K562 (cell line): ENCODE results near the gene IGSF23. TPM values are rescaled to one million over a fixed set of nuclear protein-coding genes. Genes with fewer than 3 reads are reported as not detected.

Experiments
- ATAC-seq: fragments of 200-7000 bp; cut with Tn5 transposase; 3 replicates; pipeline ENCODE4 v1.9.1; 2020; ENCODE audit warnings: moderate library complexity
- BruUV-seq: library from RNA; stranded (reverse); fragments of 400-500 nt; replicated peaks from 2 replicates; lab custom pipeline; 2021; lab: Mats Ljungman, UMichigan
- CTCF ChIA-PET: fragments of 300-600 bp; formaldehyde crosslinking; extraction: SDS; loops from one replicate; lab custom pipeline; 2021; ENCODE audit warnings: low intra/inter-chr PET ratio; lab: Yijun Ruan, JAX
- POLR2A ChIA-PET: fragments of 300-600, 350-650 bp; sonication (Branson Sonifier 250); formaldehyde crosslinking; extraction: SDS; loops from one replicate; lab custom pipeline; 2021; ENCODE audit warnings: antibody characterized with exemption, inconsistent platforms; lab: Yijun Ruan, JAX
- DNase-seq, 4 experiments: peaks; one replicate each; pipeline versions ENCODE4 v3.0.0 to v3.0.0-alpha.2; 2011 to 2018; ENCODE audit warnings: low spot score in 3 of 4, mixed read lengths in 3 of 4; ENCODE audit errors: extremely low read depth in 1 of 4
- FAIRE-seq: peaks from 2 replicates; lab custom pipeline; 2011; peaks lifted over from hg19 to GRCh38; lab: Jason Lieb, UNC
- H2AFZ ChIP-seq: 2 replicates; pipeline ENCODE4 v1.6.0; 2011; ENCODE audit warnings: low read depth, low read length, control low read depth, inconsistent platforms
- H3K27ac ChIP-seq: fragments of 200-600 bp; 3 replicates; pipeline ENCODE4 v1.8.0; 2011; ENCODE audit warnings: low read depth, mild to moderate bottlenecking, control low read depth, inconsistent platforms, low read length, moderate library complexity, mixed read lengths; ENCODE audit errors: extremely low read depth
- H3K27me3 ChIP-seq, 2 experiments: fragments of 300-600 bp in 1 of 2; 2 replicates in 1 of 2; 3 replicates in 1 of 2; pipeline versions ENCODE4 v1.6.0 to v1.8.0; 2011; ENCODE audit warnings: inconsistent platforms in 2 of 2, low read length in 2 of 2, mild to moderate bottlenecking in 1 of 2, mixed read lengths in 1 of 2, moderate library complexity in 1 of 2; ENCODE audit not compliant: control insufficient read depth in 2 of 2, insufficient read depth in 2 of 2
- H3K36me3 ChIP-seq: fragments of 300-600 bp; 3 replicates; pipeline ENCODE4 v1.8.0; 2011; ENCODE audit warnings: mild to moderate bottlenecking, low read length, inconsistent platforms; ENCODE audit not compliant: control insufficient read depth, insufficient read depth
- H3K4me1 ChIP-seq, 2 experiments: fragments of 200-600 bp in 1 of 2; replicated peaks in 1 of 2; 2 replicates in 1 of 2; 3 replicates in 1 of 2; pipeline versions ENCODE4 v1.5.1 to v1.8.0; 2011; ENCODE audit warnings: inconsistent platforms in 2 of 2, low read length in 2 of 2, mild to moderate bottlenecking in 1 of 2, mixed read lengths in 1 of 2, moderate library complexity in 1 of 2; ENCODE audit not compliant: control insufficient read depth in 2 of 2, insufficient read depth in 2 of 2
- H3K4me2 ChIP-seq: 2 replicates; pipeline ENCODE4 v1.6.1; 2011; ENCODE audit warnings: low read length, control low read depth, inconsistent platforms, mixed read lengths; ENCODE audit not compliant: insufficient read depth
- H3K4me3 ChIP-seq: fragments of 200-600 bp; sonication (generic), shearing (Covaris generic); 2 replicates; pipeline ENCODE4 v1.5.1; 2016; ENCODE audit warnings: control low read depth, inconsistent platforms
- H3K79me2 ChIP-seq: fragments of 200-600 bp; 3 replicates; pipeline ENCODE4 v1.8.0; 2011; ENCODE audit warnings: low read length, inconsistent platforms; ENCODE audit not compliant: control insufficient read depth, insufficient read depth
- H3K9ac ChIP-seq, 2 experiments: 2 replicates each; pipeline versions ENCODE4 v1.6.0 to v1.6.1; 2011; ENCODE audit warnings: low read depth in 2 of 2, low read length in 2 of 2, control low read depth in 1 of 2, inconsistent platforms in 1 of 2, mild to moderate bottlenecking in 1 of 2, mixed read lengths in 1 of 2; ENCODE audit not compliant: insufficient read depth in 1 of 2
- H3K9me1 ChIP-seq: one replicate; pipeline ENCODE4 v1.6.0; 2011; ENCODE audit warnings: inconsistent platforms, mild to moderate bottlenecking, low read length, moderate library complexity; ENCODE audit not compliant: control insufficient read depth, insufficient read depth
- H3K9me3 ChIP-seq: replicated peaks from 2 replicates; pipeline ENCODE4 v1.5.1; 2011; ENCODE audit warnings: low read depth, low read length, inconsistent platforms; ENCODE audit not compliant: control insufficient read depth, insufficient read depth
- H4K20me1 ChIP-seq: replicated peaks from 2 replicates; pipeline ENCODE4 v1.6.1; 2011; ENCODE audit warnings: low read length, inconsistent platforms, mixed read lengths; ENCODE audit not compliant: control insufficient read depth, insufficient read depth
- CEBPB ChIP-seq: fragments of 450-650 bp; IDR thresholded peaks from 2 replicates; pipeline ENCODE4 v1.6.1; 2016; ENCODE audit warnings: missing genetic modification characterization, missing compliant biosample characterization
- CEBPG ChIP-seq, 3 experiments: fragments of 200-800 bp in 1 of 3; sonication (Bioruptor generic) in 1 of 3; sonication (generic) in 1 of 3; formaldehyde crosslinking in 1 of 3; IDR thresholded peaks in 2 of 3; conservative IDR thresholded peaks in 1 of 3; 2 replicates each; pipeline versions ENCODE4 v1.6.1 to v1.8.0; 2016 to 2022; ENCODE audit warnings: missing compliant biosample characterization in 2 of 3, missing genetic modification characterization in 2 of 3, mild to moderate bottlenecking in 1 of 3, missing genetic modification reagents in 1 of 3
- EP300 ChIP-seq: IDR thresholded peaks from 2 replicates; pipeline ENCODE4 v1.6.1; 2012; ENCODE audit warnings: low read length, improper control_type of control experiment
- HMGN3 ChIP-seq: IDR thresholded peaks from 2 replicates; pipeline ENCODE4 v1.6.1; 2011; ENCODE audit warnings: borderline replicate concordance, low read depth, mild to moderate bottlenecking, mixed read lengths, low read length; ENCODE audit not compliant: insufficient read length; ENCODE audit errors: extremely low read depth
- NELFE ChIP-seq: IDR thresholded peaks from 2 replicates; pipeline ENCODE4 v1.6.1; 2011; ENCODE audit warnings: mild to moderate bottlenecking; ENCODE audit not compliant: insufficient read depth, insufficient read length
- NFATC3 ChIP-seq: fragments of 450-650 bp; IDR thresholded peaks from 2 replicates; pipeline ENCODE4 v1.6.1; 2017; ENCODE audit warnings: mild to moderate bottlenecking
- SETDB1 ChIP-seq: IDR thresholded peaks from one replicate; pipeline ENCODE4 v1.6.1; 2012; ENCODE audit warnings: low read length, control low read depth, inconsistent platforms
- WGBS: fragments of 100-300 bp; shearing (Covaris generic); methylation state at CpG from one replicate; pipeline ENCODE4 v1.1.6; 2016; ENCODE audit warnings: low coverage, mixed read lengths; ENCODE audit not compliant: insufficient coverage; ENCODE audit errors: missing lambda C conversion rate; 5-methylcytosine and 5-hydroxymethylcytosine counted together
- in situ Hi-C: fragments of 300-500 bp; cut with MboI; formaldehyde crosslinking; loops from 4 replicates; pipeline ENCODE4 v1.15.0; 2018; ENCODE audit warnings: inconsistent platforms, mixed read lengths
- intact Hi-C: fragments of 100-400 bp; cut with micrococcal nuclease; formaldehyde crosslinking; loops from 2 replicates; pipeline ENCODE4 v1.14.2; 2022
- polyA plus RNA-seq, 8 experiments: library from polyadenylated mRNA; depleted of rRNA in 4 of 8; stranded (reverse) in 5 of 8; unstranded in 3 of 8; fragments of >200 nt; fragmentation: Nextera tagmentation in 2 of 8; fragmentation: Illumina TruSeq in 1 of 8; extraction: Ambion mirVana in 2 of 8; extraction: Trizol in 1 of 8; gene quantifications; 2 replicates each; pipeline versions ENCODE4 v1.2.1 to v1.2.3, GENCODE V29; 2011 to 2014; ENCODE audit warnings: inconsistent platforms in 1 of 8, missing spikeins in 1 of 8
- total RNA-seq, 7 experiments: library from RNA; depleted of rRNA in 6 of 7; stranded (reverse); fragments of >200 nt in 6 of 7; fragmentation: Illumina TruSeq in 2 of 7; extraction: Trizol in 2 of 7; gene quantifications; 2 replicates each; pipeline versions ENCODE4 v1.2.1 to v1.2.3, GENCODE V29; 2011 to 2021; ENCODE audit warnings: low replicate concordance in 1 of 7

IGSF23 gene
- total and polyA plus RNA-seq, 9 of the 15 experiments (the other 6 are each of a cell fraction or from before 2014, with no cell fraction given) = not detected

DNA sequence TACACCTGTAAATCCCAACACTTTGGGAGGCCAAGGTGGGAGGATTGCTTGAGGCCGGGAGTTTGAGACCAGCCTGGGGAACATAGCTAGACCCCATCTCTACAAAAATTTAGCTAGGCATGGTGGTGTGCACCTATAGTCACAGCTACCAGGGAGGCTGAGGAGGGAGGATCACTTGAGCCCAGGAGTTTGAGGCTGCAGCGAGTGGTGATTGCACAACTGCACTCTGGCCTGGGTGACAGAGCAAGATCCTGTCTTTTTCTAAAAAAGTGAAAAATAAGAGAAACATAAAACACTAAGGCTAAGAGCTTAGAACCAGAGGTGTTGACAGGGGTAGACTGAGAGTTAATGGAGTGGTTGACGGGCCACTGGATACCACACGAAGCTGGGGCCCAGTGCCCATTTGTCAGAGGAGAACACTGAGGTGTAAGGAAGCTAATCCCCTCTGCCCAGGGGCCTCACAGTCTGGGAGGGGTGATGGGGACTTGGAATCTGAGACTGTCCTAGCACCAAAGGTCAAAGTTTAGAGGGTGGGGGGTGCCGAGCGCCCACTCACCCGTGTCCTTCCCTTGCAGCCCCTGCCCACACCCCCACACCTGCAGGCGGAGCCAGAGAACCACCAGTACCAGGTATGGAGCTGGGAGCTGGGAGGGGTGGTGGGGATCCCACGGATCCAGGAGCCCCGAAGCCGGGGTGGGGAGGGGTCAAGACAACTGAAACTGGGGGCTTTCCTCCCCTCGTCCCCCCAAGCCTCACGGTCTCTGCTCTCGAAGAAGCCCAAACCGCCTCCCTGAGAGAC lies 68.8 kb downstream of the IGSF23 start:
- ATAC-seq = no peak
- H3K9ac ChIP-seq = no peak overlapping the region
- no peak overlapping the region for H2AFZ ChIP-seq
- H3K27me3 ChIP-seq = no peaks in the 10 kb centered on the region
- H3K9me1 ChIP-seq = no peaks in the 10 kb centered on the region
- no peaks in the 10 kb centered on the region for H4K20me1 ChIP-seq
- H3K4me2 ChIP-seq = no peak overlapping the region
- 41% methylated on average over 10 of the region's 15 CpGs for WGBS
- no peak overlapping the region for H3K27ac ChIP-seq
- no peak for FAIRE-seq
- no peak overlapping the region for H3K4me3 ChIP-seq
- no TSS peak for BruUV-seq
- TF ChIP-seq HMGN3 = no peak
- no peak for TF ChIP-seq NFATC3
- TF ChIP-seq EP300 = no peak
- no peak for TF ChIP-seq SETDB1
- TF ChIP-seq CEBPG (CRISPR knock-in tag; IDR thresholded peaks at IDR 0.05) = peak; percentile 49; the same call in 1 of the 2 replicates
- TF ChIP-seq CEBPG (tag; conservative IDR thresholded peaks at IDR 0.05 in 1 of 2, IDR thresholded peaks at IDR 0.05 in 1 of 2) = peak in 1 of 2 experiments; percentile 37; a peak in 2 of 4 replicates
- peak; percentile 88 for TF ChIP-seq CEBPB (tag)
- TF ChIP-seq NELFE = no peak
- TF ChIP-seq, all 486 proteins: peak for 2
- no peak for DNase-seq
- Histone ChIP-seq H3K9me3 (no peaks in the 10 kb centered on the region), H3K79me2 (no peaks in the 10 kb centered on the region), H3K4me1 (peaks cover 10 to 13% of the 10 kb centered on the region in 2 experiments), H3K36me3 (no peaks in the 10 kb centered on the region)
- ChIA-PET CTCF (no interaction called here), POLR2A (interaction anchor here (0.6 kb wide), 2 partner anchors 22 to 105 kb away, joined by 3 read pairs; no protein-coding TSS in a partner anchor)
- intact Hi-C loops = loop anchor here (10.0 kb wide), 1 partner anchor 107 kb away; no protein-coding TSS in a partner anchor
- in situ Hi-C loops = no loop called here
